WERI-Rb-1 (cell line): ENCODE measurements around the gene SYTL2.

Source experiments
- DNase-seq: peaks from one replicate; pipeline ENCODE4 v3.0.0-alpha.2; 2020
- H3K27ac ChIP-seq: fragments of 250-450 bp; sonication (Bioruptor Pico); 2 replicates; pipeline ENCODE4 v1.5.1; 2020; ENCODE audit warnings: mild to moderate bottlenecking, moderate library complexity
- H3K27me3 ChIP-seq: fragments of 250-450 bp; sonication (Bioruptor Pico); 2 replicates; pipeline ENCODE4 v1.5.1; 2021; ENCODE audit warnings: mild to moderate bottlenecking, low read depth, moderate library complexity; ENCODE audit not compliant: insufficient read depth, severe bottlenecking
- H3K36me3 ChIP-seq: fragments of 250-450 bp; sonication (Bioruptor Pico); 2 replicates; pipeline ENCODE4 v1.5.1; 2020; ENCODE audit warnings: mild to moderate bottlenecking, moderate library complexity
- H3K4me3 ChIP-seq: 2 replicates; pipeline ENCODE4 v1.5.1; 2011; ENCODE audit warnings: low read depth, mild to moderate bottlenecking, control low read depth, low read length
- H3K9me3 ChIP-seq: fragments of 250-450 bp; sonication (Bioruptor Pico); 2 replicates; pipeline ENCODE4 v1.5.1; 2021; ENCODE audit warnings: mild to moderate bottlenecking, moderate library complexity; ENCODE audit not compliant: severe bottlenecking
- CTCF ChIP-seq: IDR thresholded peaks from 2 replicates; pipeline ENCODE4 v1.5.1; 2011; ENCODE audit warnings: low read depth, mild to moderate bottlenecking, control low read depth, inconsistent platforms, low read length

Gene SYTL2

DNA sequence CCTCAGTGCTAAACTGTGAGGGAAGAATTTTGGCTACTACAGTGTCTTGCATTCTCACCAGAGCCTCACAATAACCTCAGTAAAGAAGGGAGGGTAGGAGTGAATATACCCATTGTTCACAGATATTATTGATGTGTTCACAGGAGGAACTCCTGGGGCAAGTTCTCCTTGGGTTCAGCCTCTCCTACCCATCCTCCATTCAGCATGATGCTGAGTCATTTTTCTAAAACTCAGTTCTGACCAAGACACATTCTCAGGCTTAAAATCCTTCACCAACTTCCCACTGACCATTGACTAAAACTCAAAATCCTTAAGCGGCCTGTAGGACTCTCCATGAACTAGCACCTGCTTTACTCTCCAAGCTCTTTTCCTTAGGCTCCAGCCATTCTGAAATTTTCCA is 48.7 kb downstream of the SYTL2 start:
- H3K27me3 ChIP-seq = peaks cover 8% of the 10 kb centered on the region
- TF ChIP-seq CTCF = no peak

DNA sequence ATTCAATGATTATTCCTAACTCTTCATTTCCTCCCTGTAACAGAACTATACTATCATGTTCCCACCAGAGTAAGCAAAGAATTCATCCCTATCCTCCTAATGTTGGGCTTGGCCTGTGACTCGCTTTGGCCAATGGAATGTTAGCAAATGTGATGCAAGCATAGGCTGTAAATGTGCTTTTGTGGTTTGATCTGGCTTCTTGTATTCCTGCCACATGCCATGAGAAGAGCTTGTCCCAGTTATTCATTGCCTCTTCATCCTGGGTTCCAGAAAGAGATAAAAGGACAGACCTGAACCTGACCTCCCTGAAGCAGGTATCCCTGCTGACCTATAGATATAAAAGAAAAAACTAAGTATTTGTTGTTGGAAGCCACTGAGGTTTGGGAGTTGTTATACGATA is 51.0 kb downstream of the SYTL2 start:
- no peak for DNase-seq
- Histone ChIP-seq H3K4me3 (no peak overlapping the region), H3K27me3 (peaks cover 8% of the 10 kb centered on the region), H3K36me3 (no peaks in the 10 kb centered on the region), H3K27ac (no peak overlapping the region), H3K9me3 (no peaks in the 10 kb centered on the region)
- no peak for TF ChIP-seq CTCF

More for the DNA sequence above, 48.7 kb downstream of the SYTL2 start:
- no peaks in the 10 kb centered on the region for H3K9me3 ChIP-seq
- H3K27ac ChIP-seq = no peak overlapping the region
- no peak overlapping the region for H3K4me3 ChIP-seq
- H3K36me3 ChIP-seq = no peaks in the 10 kb centered on the region
- DNase-seq = no peak

DNA sequence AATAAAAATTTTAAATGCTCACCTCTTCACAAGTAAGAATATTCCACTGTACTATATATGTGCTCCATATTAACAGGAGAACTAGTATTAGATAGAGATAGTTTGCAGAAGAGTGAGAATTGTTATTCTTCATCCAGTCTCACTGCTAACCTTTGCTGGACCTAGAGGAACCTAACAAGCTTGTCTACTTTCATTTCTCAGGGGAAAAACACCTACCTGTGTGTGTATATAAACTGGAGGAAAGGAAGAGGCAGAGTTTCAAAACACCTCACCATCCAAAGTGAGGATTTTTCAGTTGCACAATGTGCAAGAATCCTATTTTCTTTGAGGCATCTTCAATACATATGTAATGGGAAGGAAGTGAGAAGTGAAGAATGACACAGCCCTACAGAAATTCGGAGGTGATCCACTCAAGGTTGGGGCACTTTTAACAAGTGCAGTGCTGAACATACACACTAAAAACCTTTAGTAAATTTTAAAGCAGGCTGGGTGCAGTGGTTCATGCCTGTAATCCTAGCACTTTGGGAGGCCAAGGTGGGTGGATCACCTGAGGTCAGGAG is 52.4 kb downstream of the SYTL2 start:
- no peak overlapping the region for H3K27ac ChIP-seq
- H3K36me3 ChIP-seq = no peaks in the 10 kb centered on the region
- no peak for DNase-seq
- no peak overlapping the region for H3K4me3 ChIP-seq
- H3K9me3 ChIP-seq = no peaks in the 10 kb centered on the region
- TF ChIP-seq CTCF = no peak
- H3K27me3 ChIP-seq = peaks cover 8% of the 10 kb centered on the region

DNA sequence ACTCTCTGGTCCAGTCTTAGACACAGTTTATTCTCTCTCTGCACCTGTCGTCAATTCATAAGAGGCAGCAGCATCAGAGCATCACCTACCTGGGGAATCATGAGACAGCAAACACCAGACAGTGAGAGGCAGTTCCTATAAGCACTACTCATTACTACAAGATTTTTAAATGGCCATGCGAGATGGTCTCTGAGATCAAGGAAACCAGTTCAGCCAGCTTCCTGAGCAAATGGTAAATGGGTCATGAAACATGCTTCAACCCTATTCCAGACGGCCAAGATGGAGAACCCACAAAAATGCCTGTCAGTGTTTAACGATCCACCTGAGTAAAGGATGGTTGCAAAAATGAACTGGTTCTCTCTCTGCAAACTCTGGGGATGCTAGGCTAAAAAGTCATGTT is 52.9 kb downstream of the SYTL2 start:
- H3K9me3 ChIP-seq = no peaks in the 10 kb centered on the region
- TF ChIP-seq CTCF = no peak
- no peaks in the 10 kb centered on the region for H3K36me3 ChIP-seq
- no peak for DNase-seq
- peaks cover 8% of the 10 kb centered on the region for H3K27me3 ChIP-seq
- no peak overlapping the region for H3K4me3 ChIP-seq
- no peak overlapping the region for H3K27ac ChIP-seq

GRCh38 chr11:85756401-85757200 is 54.3 kb downstream of the SYTL2 start:
- DNase-seq = no peak

More at GRCh38 chr11:85756401-85757200, 54.3 kb downstream of the SYTL2 start:
- no peak for TF ChIP-seq CTCF
- no peak overlapping the region for H3K27ac ChIP-seq
- no peaks in the 10 kb centered on the region for H3K9me3 ChIP-seq
- H3K4me3 ChIP-seq = no peak overlapping the region
- no peaks in the 10 kb centered on the region for H3K36me3 ChIP-seq
- H3K27me3 ChIP-seq = peaks cover 8% of the 10 kb centered on the region
